ENCODE data around the gene SLIT3. TPM values are rescaled to one million over a fixed set of nuclear protein-coding genes. Genes with fewer than 3 reads are reported as not detected.

SLIT3 gene
- total RNA-seq, 1 donor from 2014 or later: 3.5 TPM

DNA sequence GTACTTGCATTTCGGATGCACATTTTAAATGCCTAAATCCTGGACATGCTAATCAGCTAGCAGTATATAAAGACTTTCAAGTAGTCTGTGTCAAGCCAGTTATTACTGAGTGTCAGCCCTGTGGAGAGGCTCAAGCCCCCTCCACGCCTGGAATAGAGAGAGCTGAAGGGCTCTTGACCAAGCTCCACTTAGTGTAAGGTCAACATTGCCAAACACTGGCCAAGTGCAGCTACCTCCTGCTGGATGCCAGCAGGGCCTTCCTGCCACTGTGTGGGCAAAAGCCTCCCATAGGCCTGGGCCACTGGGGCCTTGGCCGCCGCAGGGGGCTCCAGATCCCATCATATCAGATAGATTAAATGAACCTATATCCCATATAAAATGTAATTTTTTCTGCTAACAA is 482.4 kb downstream of the SLIT3 start:
- no peak for ATAC-seq

GRCh38 chr5:168817591-168817990 is 483.3 kb downstream of the SLIT3 start:
- no peak for ATAC-seq

- ATAC-seq: no peak
These were observed 484.3 kb downstream of the SLIT3 start for GRCh38 chr5:168816661-168817060.

- ATAC-seq: no peak
These were observed 487.6 kb downstream of the SLIT3 start for GRCh38 chr5:168813184-168813968.

- ATAC-seq: no peak
These were observed 490.3 kb downstream of the SLIT3 start for GRCh38 chr5:168810641-168811040.

DNA sequence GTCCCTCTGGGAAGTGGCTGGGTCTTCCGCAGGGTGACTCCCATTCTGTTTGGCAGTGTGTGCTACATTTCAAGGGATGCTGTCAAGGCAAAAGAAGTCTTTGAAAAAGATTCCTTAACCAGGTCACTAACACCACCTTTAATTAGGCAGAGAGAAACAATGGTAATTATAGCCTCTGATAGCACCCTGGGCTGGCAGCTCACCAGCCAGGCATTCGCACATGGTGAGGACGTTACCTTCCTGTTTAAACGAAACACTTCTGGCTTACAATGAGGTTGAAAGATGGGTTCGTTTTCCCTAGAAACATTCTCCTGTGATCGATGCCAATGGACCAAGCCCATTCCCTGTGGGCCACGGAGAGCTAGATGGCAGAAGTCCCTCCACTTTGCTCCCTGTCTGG is 491.7 kb downstream of the SLIT3 start:
- ATAC-seq: no peak

DNA sequence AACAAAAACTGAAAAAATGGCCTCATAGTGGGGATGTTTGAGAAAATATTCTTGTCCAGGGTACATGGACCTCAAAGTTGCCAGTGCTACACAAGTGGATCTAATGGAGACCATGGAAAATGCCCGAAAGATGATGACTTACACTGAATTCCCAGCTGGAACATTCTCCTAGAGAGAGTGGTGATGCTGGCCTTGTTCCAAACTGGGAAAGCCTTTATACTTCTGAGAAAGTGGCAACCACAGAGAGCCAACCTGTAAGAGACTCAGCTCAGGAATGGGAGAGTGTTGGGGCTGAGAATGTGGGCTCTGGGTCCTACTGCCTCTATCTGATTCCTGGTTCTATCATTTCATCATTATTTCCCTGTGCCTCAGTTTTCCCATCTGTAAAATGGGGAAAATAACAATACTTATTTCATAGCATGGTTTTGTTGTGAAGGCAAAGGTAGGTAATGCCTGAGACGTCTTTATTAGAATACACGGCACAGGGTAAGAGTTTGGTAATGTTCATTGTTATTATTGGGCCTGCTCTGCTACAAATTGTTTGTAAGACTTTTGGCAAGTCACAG is 492.8 kb downstream of the SLIT3 start:
- ATAC-seq: no peak

- ATAC-seq: no peak
These were observed 493.7 kb downstream of the SLIT3 start for GRCh38 chr5:168807287-168807686.

- no peak for ATAC-seq
These were observed 497.4 kb downstream of the SLIT3 start for GRCh38 chr5:168803541-168803940.

DNA sequence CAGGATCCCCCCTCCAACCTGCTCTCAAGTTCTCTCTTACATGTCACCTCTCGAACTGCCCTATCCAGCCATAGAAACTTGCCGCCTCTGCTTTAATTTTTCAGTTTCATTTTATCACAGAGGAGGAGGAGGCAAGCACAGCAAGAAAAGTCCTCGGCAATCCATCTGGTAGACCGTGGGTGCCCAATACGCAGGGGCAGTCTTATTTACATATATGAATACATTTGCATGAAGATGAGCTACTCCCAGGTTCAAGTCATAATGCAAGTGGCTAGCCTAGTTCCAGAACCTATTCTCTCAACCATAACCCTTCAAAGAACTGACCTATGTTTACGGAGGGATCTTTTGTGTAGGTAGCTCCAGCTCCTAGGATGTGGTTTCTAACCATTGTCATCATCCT is 498.6 kb downstream of the SLIT3 start:
- no peak for ATAC-seq

DNA sequence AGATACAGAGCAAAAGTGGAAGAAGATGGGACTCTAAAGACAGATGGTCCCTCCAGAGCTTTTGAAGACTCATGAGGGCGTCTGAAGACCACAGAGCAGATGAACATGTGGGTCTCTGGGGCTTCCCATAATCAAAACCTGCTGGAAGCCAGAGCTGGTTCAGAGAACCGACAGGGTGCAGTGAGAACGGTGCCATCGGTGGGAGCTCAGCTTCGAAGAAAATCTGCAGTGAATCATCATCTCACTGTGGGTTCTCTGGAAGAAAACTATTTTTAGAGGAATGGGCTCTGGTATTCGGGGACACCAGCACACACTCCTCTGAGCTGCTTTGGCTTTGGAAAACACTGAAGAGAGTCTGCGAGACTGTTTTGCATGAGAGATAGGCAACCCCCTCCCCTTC is 499.4 kb downstream of the SLIT3 start:
- no peak for ATAC-seq

- no peak for ATAC-seq
These were observed 500.2 kb downstream of the SLIT3 start for GRCh38 chr5:168800701-168801100.

DNA sequence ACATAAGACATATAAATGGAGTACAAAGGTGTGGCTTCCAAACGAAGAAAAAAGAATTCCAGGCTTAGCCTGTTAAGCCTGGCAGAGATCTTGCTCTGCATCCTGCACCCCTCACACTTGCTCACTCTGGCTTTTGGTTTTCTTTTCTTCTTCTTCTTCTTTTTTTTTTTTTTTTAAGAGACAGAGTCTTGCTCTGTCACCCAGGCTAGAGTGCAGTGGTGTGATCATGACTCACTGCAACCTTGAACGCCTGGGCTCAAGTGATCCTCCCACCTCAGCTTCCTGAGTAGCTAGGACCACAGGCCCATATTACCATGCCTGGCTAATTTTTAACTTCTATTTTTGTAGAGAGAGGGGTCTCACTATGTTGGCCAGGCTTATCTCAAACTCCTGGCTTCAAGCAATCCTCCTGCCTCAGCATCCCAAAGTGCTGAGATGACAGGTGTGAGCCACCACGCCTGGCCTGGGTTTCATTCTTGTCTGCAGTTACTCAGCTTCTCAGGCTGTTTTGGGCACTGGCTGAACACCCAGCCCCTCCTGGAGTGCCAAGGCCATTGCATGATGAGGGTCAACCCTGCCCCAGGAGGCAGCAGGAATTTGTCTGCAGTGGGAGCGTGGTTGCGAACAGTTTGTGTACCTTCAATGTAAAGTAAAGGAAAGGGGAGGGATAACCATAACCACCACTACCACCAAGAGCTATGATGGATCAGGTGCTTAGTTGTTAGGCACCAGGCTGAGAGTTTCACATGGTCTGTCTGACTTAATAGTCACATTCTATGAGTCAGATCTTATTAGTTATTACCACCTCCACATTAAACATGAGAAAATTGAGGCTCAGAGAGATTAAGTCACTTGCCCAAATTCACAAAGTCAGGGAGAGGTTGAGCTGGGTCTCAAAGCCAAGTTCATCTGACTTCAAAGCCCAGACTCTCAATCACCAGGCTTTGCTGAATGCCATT is 502.6 kb downstream of the SLIT3 start:
- no peak for ATAC-seq

DNA sequence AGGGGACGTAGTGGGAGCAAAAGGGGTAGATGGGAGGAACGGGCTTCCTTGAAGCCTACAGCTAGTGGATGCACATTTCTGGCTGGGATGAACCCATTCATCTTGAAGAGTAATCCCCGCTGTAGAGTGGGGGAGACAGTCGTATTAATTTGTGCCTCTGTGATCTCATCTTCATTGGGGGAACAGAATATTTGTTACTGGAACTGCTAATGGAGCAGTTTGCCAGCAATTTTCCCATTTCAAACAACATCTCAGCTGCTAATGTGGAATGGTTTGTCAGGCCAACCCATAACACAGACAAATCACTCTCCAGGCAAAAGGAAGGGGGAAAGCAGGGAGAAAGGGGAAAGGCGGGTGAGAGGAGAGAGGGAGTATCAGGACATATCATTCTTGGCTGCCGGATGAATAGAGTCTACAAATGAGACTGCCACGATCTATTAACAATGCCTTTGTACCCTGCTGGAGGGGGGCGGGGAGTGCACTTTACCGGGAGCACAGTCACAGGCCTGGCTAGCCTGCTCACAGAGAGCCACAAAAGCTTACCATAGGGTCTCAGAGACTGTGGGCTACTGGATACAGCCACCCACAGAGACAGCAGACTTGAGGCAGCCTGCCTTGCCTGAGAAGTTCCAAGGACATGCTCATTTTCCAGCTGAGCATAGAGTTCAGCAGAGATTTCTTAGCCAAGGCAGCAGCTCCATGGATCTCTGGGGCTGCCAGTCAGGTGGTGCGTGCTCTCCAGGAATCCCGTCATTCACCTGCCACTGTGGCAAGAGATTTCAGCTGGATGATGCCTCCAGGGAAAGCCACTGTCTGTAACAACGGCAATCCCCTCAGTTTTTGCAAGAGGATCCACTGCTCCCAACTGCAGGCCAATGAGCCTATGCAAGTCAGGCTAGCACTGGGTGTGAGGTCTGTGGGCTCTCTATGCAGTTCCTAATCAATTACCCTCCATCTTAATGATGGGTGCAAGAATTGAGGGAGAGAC is 504.1 kb downstream of the SLIT3 start:
- no peak for ATAC-seq

- ATAC-seq: no peak
These were observed 504.9 kb downstream of the SLIT3 start for GRCh38 chr5:168796000-168796399.

DNA sequence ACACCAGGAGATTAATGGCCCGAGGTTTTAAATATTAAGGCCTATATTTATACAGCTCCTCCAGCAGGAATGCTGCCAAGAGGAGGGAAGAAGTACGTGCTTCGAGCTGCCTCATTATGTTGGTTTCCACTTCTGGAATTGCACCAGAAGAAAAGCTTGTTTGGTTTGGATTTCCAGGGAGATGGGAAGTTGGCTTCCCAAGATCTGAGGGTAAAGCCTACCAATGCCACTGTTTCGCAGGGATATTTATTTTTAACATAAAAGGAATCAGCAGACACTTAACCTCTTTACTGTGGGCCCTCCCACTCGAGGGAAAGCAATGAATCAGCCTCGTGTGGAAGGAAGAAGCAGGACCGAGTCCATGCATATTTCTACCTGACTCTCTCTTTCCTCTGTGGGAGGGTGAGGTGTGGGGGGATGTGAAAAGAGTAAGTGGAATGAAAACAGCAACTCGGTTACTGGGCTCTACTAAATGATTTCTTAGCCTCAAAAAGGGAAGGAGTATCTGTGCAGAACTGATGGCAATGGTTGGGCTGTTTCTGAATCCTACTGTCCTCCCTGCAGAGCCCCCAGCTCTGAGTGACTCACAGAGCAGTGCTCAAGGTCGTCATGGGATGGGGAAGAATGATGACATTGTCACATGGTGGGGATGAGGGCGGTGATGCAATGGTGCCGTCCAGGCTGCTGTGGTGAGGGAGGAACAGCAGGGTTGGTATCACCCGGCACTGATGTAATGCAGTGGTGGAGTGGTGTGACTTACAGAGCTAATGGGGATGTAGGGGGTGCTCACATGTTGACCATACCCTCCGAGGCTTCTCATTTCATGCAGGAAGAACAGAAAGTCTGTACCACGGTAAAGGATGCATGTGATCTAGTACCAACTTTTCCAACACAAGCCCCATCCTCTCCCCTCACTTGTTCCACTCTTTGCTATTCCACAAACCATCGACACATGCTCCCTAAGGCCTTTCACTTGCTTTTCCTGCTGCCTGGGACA is 506.8 kb downstream of the SLIT3 start:
- peak; percentile 25 for ATAC-seq

DNA sequence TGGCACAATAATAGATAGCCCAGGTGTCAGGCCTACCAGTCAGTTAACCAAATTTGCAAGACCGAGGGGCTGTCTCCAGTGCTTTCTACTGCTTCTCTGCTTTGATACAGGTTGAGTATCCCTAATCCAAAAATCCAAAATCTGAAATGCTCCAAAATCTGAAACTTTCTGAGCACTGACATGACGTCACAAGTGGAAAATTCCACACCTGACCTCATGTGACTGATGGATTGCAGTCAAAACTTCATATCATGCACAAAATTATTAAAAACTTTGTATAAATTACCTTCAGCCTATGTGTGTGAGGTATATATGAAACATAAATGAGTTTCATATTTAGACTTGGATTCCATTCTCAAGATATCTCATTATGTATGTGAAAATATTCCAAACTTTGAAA is 508.3 kb downstream of the SLIT3 start:
- no peak for ATAC-seq

DNA sequence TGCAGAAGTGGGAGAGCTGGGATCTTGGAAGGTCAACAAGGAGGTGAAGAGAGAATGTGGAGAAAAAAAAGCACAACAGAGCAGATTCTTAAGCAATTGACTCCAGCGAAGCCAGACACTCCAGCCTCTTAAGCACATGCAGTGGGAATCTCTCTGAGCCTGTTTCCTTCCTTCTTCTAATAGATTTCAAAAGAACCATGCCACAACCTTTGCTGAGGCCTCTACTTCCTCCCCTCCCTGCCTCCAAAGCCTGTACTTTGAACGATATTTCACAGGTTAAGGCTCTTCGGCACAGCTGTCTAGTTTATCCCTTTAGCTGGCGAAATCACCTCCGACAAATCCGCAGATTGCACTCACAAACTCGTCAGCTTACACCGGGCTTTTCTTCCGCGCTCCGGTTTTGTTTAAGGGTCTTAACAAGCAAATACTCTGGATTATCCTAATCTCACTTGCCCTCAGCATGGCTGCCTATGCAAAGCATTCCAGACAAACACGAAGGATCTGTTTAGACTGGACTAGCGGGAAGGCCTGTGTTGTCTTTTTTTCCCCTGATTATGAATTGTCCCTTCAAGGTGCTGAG is 510.2 kb downstream of the SLIT3 start:
- ATAC-seq: no peak

DNA sequence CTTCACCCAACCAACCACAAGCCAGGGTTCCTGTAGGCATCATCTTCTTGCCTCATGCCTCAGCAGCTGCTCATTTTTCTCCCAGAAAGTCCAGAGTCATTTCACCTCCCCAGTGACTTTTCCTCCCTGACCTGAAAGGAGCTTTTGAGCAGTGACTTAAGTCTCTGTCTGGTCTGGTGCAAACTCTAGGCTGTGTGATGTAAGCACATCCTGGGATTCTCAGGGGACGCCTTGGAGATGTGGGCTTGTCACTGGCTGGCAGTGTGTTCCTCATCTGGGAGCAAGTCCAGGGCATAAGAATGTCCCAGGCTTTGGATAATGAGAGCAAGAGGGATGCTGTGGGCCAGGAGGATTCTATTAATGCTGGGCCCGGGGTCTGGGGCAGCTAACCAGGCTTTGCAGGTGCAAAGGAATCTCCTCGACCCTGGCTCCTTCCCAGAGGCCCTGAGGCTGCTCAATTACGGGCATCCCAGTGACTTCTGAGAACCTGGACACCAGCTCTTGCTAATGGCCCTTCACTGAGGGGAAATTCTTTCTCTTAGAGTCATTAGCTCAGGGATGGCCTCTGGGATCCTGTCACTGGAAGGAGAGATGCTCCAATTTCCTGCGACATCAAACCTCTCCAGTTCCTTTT is 510.8 kb downstream of the SLIT3 start:
- no peak for ATAC-seq

DNA sequence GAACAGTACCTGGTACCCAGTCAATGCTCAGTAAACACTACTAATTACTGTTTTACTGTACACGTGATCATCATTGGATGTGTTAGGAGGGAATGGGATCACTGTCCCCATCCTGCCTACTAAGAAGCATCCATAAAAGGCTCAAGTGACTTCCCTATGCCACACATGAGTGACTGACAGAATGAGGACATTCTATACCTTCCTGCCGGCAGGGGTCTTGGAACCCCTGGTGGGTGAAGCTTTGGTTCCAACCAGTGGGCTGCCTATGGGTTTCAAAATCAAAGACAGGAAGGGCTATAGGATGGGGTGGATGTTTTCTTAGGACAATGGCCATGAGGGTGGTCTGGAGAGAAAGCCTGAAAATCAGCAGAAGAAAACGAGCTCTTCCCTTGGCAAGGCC is 512.2 kb downstream of the SLIT3 start:
- ATAC-seq: no peak
